Panc1 (cell line): ENCODE data around the gene HSF2BP. TPM values are rescaled to one million over a fixed set of nuclear protein-coding genes. Genes with fewer than 3 reads are reported as not detected.
"Not testable (repeated sequence)": the region's sequence is repeated elsewhere in the genome, so short reads cannot be mapped to it uniquely, and the experiment has no call there.

Experiments
- ATAC-seq: fragments of 200-7000 bp; cut with Tn5 transposase; 2 replicates; pipeline ENCODE4 v1.9.1; 2020; ENCODE audit warnings: mild to moderate bottlenecking, moderate library complexity
- BruUV-seq: library from RNA; stranded (reverse); fragments of 400-500 nt; replicated peaks from 2 replicates; lab custom pipeline; 2021; lab: Mats Ljungman, UMichigan
- CTCF ChIA-PET: fragments of 300-600 bp; sonication (Branson Sonifier 250); formaldehyde crosslinking; loops from one replicate; lab custom pipeline; 2022; ENCODE audit warnings: antibody characterized with exemption; lab: Charles Lee
- POLR2A ChIA-PET: fragments of 300-600 bp; sonication (Branson Sonifier 250); formaldehyde crosslinking; loops from one replicate; lab custom pipeline; 2022; ENCODE audit warnings: antibody characterized with exemption; lab: Charles Lee
- DNase-seq: peaks from one replicate; pipeline ENCODE4 v3.0.0-alpha.2; 2010; ENCODE audit warnings: low read depth, low spot score
- H3K27ac ChIP-seq: 2 replicates; pipeline ENCODE4 v1.5.1; 2011; ENCODE audit warnings: mild to moderate bottlenecking, low read length, inconsistent platforms
- H3K27me3 ChIP-seq: fragments of 200-500 bp; sonication (Bioruptor generic); 2 replicates; pipeline ENCODE4 v1.6.0; 2014; ENCODE audit warnings: low read length, inconsistent platforms; ENCODE audit not compliant: control insufficient read depth, insufficient read depth
- H3K36me3 ChIP-seq: fragments of 200-500 bp; sonication (Bioruptor generic); 2 replicates; pipeline ENCODE4 v1.5.1; 2014; ENCODE audit warnings: inconsistent platforms, mild to moderate bottlenecking, low read length, moderate library complexity; ENCODE audit not compliant: control insufficient read depth, insufficient read depth
- H3K4me1 ChIP-seq: 2 replicates; pipeline ENCODE4 v1.5.1; 2011; ENCODE audit warnings: inconsistent platforms, mild to moderate bottlenecking, low read length, moderate library complexity; ENCODE audit not compliant: control insufficient read depth, insufficient read depth
- H3K4me3 ChIP-seq, 2 experiments: 2 replicates each; pipeline ENCODE4 v1.5.1; 2011 to 2012; ENCODE audit warnings: low read depth in 2 of 2, low read length in 2 of 2, mild to moderate bottlenecking in 2 of 2, inconsistent platforms in 1 of 2, moderate library complexity in 1 of 2
- H3K9me3 ChIP-seq: fragments of 200-500 bp; sonication (Bioruptor generic); 2 replicates; pipeline ENCODE4 v1.5.1; 2014; ENCODE audit warnings: low read depth, mild to moderate bottlenecking, inconsistent platforms, low read length, moderate library complexity; ENCODE audit not compliant: control insufficient read depth, insufficient read depth
- in situ Hi-C: cut with HindIII; loops from 2 replicates; pipeline ENCODE4 v1.10.0; 2016; ENCODE audit warnings: low sequenced_read_pairs, low pct_unique_long_range_greater_than_20kb
- intact Hi-C: fragments of 100-400 bp; cut with micrococcal nuclease; formaldehyde crosslinking; loops from one replicate; pipeline ENCODE4 v1.10.0; 2022; ENCODE audit not compliant: unreplicated experiment
- microRNA-seq: library from miRNA; unstranded; fragments of <30 nt; microRNA quantifications from one replicate; pipeline ENCODE4 v1.1.0, GENCODE V29; 2020; ENCODE audit not compliant: unreplicated experiment
- total RNA-seq: library from RNA; stranded (reverse); gene quantifications from one replicate; pipeline ENCODE4 v1.2.1, GENCODE V29; 2021; ENCODE audit not compliant: unreplicated experiment

Gene HSF2BP
- total RNA-seq, 1 experiment from 2014 or later = 4.2 TPM

- in situ Hi-C loops, BruUV-seq: not testable (repeated sequence)
Observed at GRCh38 chr21:43488235-43488634, 171.1 kb downstream of the HSF2BP start.

GRCh38 chr21:43486051-43486450 is 173.2 kb downstream of the HSF2BP start:
- in situ Hi-C loops, POLR2A ChIA-PET, H3K27me3 ChIP-seq, CTCF ChIA-PET, H3K27ac ChIP-seq, BruUV-seq, ATAC-seq, H3K4me3 ChIP-seq, H3K9me3 ChIP-seq, intact Hi-C loops, DNase-seq, H3K4me1 ChIP-seq, H3K36me3 ChIP-seq: not testable (repeated sequence)

More at GRCh38 chr21:43488235-43488634, 171.1 kb downstream of the HSF2BP start:
- H3K27ac ChIP-seq, CTCF ChIA-PET, POLR2A ChIA-PET, H3K9me3 ChIP-seq, ATAC-seq, H3K4me3 ChIP-seq, H3K27me3 ChIP-seq, H3K36me3 ChIP-seq, DNase-seq, intact Hi-C loops, H3K4me1 ChIP-seq: not testable (repeated sequence)

GRCh38 chr21:43485016-43485415 is 174.3 kb downstream of the HSF2BP start:
- H3K9me3 ChIP-seq, H3K27ac ChIP-seq, H3K4me3 ChIP-seq, H3K36me3 ChIP-seq, in situ Hi-C loops, DNase-seq, BruUV-seq, CTCF ChIA-PET, POLR2A ChIA-PET, H3K4me1 ChIP-seq, ATAC-seq, intact Hi-C loops, H3K27me3 ChIP-seq: not testable (repeated sequence)

- H3K27ac ChIP-seq, H3K36me3 ChIP-seq, in situ Hi-C loops, H3K4me1 ChIP-seq, CTCF ChIA-PET, ATAC-seq, H3K9me3 ChIP-seq, DNase-seq, BruUV-seq, POLR2A ChIA-PET, H3K4me3 ChIP-seq, intact Hi-C loops, H3K27me3 ChIP-seq: not testable (repeated sequence)
Observed at GRCh38 chr21:43479197-43479596, 180.1 kb downstream of the HSF2BP start.

Small RNAs within 50 kb of the gene (microRNA-seq; reads per million reads assigned to microRNA genes)
- not detected for gene MIR6070

Other genes with a start within 250 kb of the HSF2BP start
- 32.3 TPM for gene SIK1, start 232.4 kb downstream of the HSF2BP start, total RNA-seq
- gene RRP1B, start 72 bp upstream of the HSF2BP start, total RNA-seq = 30.7 TPM
- gene PDXK, start 59.6 kb upstream of the HSF2BP start, total RNA-seq = 184 TPM
- gene CSTB, start 116.8 kb upstream of the HSF2BP start, total RNA-seq = 72.5 TPM
- gene RRP1, start 130.1 kb upstream of the HSF2BP start, total RNA-seq = 41.8 TPM
- gene AGPAT3, start 205.7 kb upstream of the HSF2BP start, total RNA-seq = 40.1 TPM